Kidney (tissue), 14 donors: ENCODE measurements around the gene MVD. TPM values are rescaled to one million over a fixed set of nuclear protein-coding genes. Genes with fewer than 3 reads are reported as not detected.

ENCODE experiments used
- DNase-seq, 5 donors: peaks; one replicate each; pipeline ENCODE4 v3.0.0-alpha.2; 2013 to 2020
- FAIRE-seq: peaks from 2 replicates; lab custom pipeline; 2012; peaks lifted over from hg19 to GRCh38; lab: Jason Lieb, UNC
- H3K27ac ChIP-seq, 2 donors: one replicate each; pipeline ENCODE4 v1.7.0; 2013; ENCODE audit warnings: low read depth in 2 of 2, low read length in 2 of 2, inconsistent platforms in 1 of 2
- H3K27me3 ChIP-seq: one replicate; pipeline ENCODE4 v1.7.1; 2013; ENCODE audit warnings: low read length, inconsistent platforms; ENCODE audit not compliant: control insufficient read depth, insufficient read depth
- H3K36me3 ChIP-seq, 3 donors: one replicate each; pipeline versions ENCODE4 v1.7.0 to v1.7.1; 2013; ENCODE audit warnings: low read length in 3 of 3, control low read depth in 1 of 3, inconsistent platforms in 1 of 3; ENCODE audit not compliant: insufficient read depth in 3 of 3, control insufficient read depth in 2 of 3
- H3K4me1 ChIP-seq, 3 donors: one replicate each; pipeline versions ENCODE4 v1.7.0 to v1.7.1; 2013; ENCODE audit warnings: low read length in 3 of 3, inconsistent platforms in 1 of 3, low read depth in 1 of 3; ENCODE audit not compliant: control insufficient read depth in 2 of 3, insufficient read depth in 2 of 3
- H3K4me3 ChIP-seq, 3 donors: one replicate each; pipeline versions ENCODE4 v1.7.0 to v1.8.1; 2013; ENCODE audit warnings: low read length in 3 of 3, control low read depth in 1 of 3, inconsistent platforms in 1 of 3
- H3K9ac ChIP-seq, 3 donors: one replicate each; pipeline versions ENCODE4 v1.7.0 to v1.7.1; 2013; ENCODE audit warnings: low read length in 3 of 3, control low read depth in 1 of 3, inconsistent platforms in 1 of 3
- H3K9me3 ChIP-seq, 3 donors: one replicate each; pipeline versions ENCODE4 v1.7.0 to v1.7.1; 2013; ENCODE audit warnings: low read length in 3 of 3, control low read depth in 1 of 3, inconsistent platforms in 1 of 3; ENCODE audit not compliant: control insufficient read depth in 2 of 3, insufficient read depth in 1 of 3
- CTCF ChIP-seq: IDR thresholded peaks from 3 replicates; pipeline ENCODE4 v1.5.1; 2012; ENCODE audit warnings: mild to moderate bottlenecking, moderate library complexity, borderline replicate concordance; ENCODE audit not compliant: insufficient read depth; ENCODE audit errors: extremely low read depth
- intact Hi-C: fragments of 100-400 bp; cut with DNase I; formaldehyde crosslinking; loops from one replicate; pipeline ENCODE4 v1.11.1; 2022
- polyA plus RNA-seq: library from polyadenylated mRNA; stranded (reverse); fragments of 350-450 nt; fragmentation: Illumina TruSeq; extraction: RNeasy Lipid Tissue Mini Kit (QIAGEN cat#74804); gene quantifications from one replicate; pipeline ENCODE4 v1.2.3, GENCODE V29; 2014; ENCODE audit warnings: low read depth, low replicate concordance; ENCODE audit not compliant: insufficient read depth
- total RNA-seq: library from RNA; stranded (reverse); fragmentation: NEBNext Ultra II Directional; extraction: Animal tissue kit (Norgen Biotek cat#: 25700); gene quantifications from one replicate; pipeline ENCODE4 v1.2.1, GENCODE V29; 2021
- donor health status: control.
- donor health status: control.
- donor health status: control.
- donor health status: control.
- donor health status: control.
- donor health status: DM: yes; HTN: yes; CAD: no.
- donor health status: Normal renal cell carcinoma (clear cell type).

The MVD gene
- total and polyA plus RNA-seq, 2 donors from 2014 or later = 35.4 to 48.9 TPM

GRCh38 chr16:88618182-88618955 lies 44.5 kb downstream of the MVD start:
- FAIRE-seq (no peak), DNase-seq (no peak)
- H3K27me3 ChIP-seq = no peaks in the 10 kb centered on the region
- TF ChIP-seq CTCF = no peak
- no peak overlapping the region for H3K4me3 ChIP-seq
- H3K27ac ChIP-seq = no peak overlapping the region
- intact Hi-C loops = no loop called here
- no peak overlapping the region for H3K9ac ChIP-seq
- H3K9me3 ChIP-seq = no peaks in the 10 kb centered on the region
- peaks cover 0 to 27% (median 14%) of the 10 kb centered on the region in 3 donors for H3K36me3 ChIP-seq
- no peaks in the 10 kb centered on the region for H3K4me1 ChIP-seq

GRCh38 chr16:88617268-88618031 lies 45.4 kb downstream of the MVD start:
- intact Hi-C loops = no loop called here
- no peaks in the 10 kb centered on the region for H3K27me3 ChIP-seq
- no peak overlapping the region for H3K9ac ChIP-seq
- no peak for FAIRE-seq
- DNase-seq = no peak
- no peak overlapping the region for H3K4me3 ChIP-seq
- H3K27ac ChIP-seq = no peak overlapping the region
- no peaks in the 10 kb centered on the region for H3K4me1 ChIP-seq
- no peak for TF ChIP-seq CTCF
- peaks cover 0 to 21% (median 17%) of the 10 kb centered on the region in 3 donors for H3K36me3 ChIP-seq
- no peaks in the 10 kb centered on the region for H3K9me3 ChIP-seq

- H3K4me1 ChIP-seq = no peaks in the 10 kb centered on the region
- no peaks in the 10 kb centered on the region for H3K27me3 ChIP-seq
- TF ChIP-seq CTCF = no peak
- no peak for DNase-seq
- intact Hi-C loops = no loop called here
- peaks cover 0 to 14% (median 11%) of the 10 kb centered on the region in 3 donors for H3K36me3 ChIP-seq
- H3K27ac ChIP-seq = no peak overlapping the region
- no peak overlapping the region for H3K4me3 ChIP-seq
- no peak overlapping the region for H3K9ac ChIP-seq
- FAIRE-seq = no peak
- H3K9me3 ChIP-seq = no peaks in the 10 kb centered on the region
Measured at GRCh38 chr16:88616736-88617135, 46.2 kb downstream of the MVD start.
